Subcutaneous adipose tissue (tissue), 4 donors: ENCODE measurements around the gene RAB5A. TPM values are rescaled to one million over a fixed set of nuclear protein-coding genes. Genes with fewer than 3 reads are reported as not detected.

Source experiments
- CTCF ChIP-seq: fragments of 450-650 bp; IDR thresholded peaks from one replicate; pipeline ENCODE4 v1.5.1; 2016; ENCODE audit warnings: low read depth, mild to moderate bottlenecking, control low read depth, antibody characterized with exemption, moderate library complexity
- total RNA-seq, 4 donors: library from RNA; depleted of rRNA; stranded (reverse); fragments of >200 nt; gene quantifications; one replicate each; pipeline ENCODE4 v1.1.0, GENCODE V29; 2016

Gene RAB5A
- total RNA-seq, 4 donors from 2014 or later: 70.5 to 93.2 (median 85.3) TPM

GRCh38 chr3:19937459-19938294 is 9.2 kb upstream of the RAB5A start:
- no peak for TF ChIP-seq CTCF

DNA sequence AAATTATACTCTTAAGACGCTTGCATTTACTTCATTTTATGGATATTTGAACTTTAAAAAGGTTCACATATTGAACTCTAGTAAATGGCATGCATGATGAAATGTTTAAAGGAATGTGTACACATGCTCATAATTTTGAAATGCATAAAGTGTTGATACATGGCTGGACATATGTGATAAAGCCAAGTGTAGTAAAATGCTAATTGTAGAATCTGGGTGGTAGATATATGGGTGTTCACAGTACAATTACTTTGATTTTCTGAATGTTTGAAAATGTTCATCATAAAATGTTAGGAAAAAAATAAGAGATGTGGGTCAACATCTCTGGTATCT is 8.6 kb upstream of the RAB5A start:
- no peak for TF ChIP-seq CTCF

DNA sequence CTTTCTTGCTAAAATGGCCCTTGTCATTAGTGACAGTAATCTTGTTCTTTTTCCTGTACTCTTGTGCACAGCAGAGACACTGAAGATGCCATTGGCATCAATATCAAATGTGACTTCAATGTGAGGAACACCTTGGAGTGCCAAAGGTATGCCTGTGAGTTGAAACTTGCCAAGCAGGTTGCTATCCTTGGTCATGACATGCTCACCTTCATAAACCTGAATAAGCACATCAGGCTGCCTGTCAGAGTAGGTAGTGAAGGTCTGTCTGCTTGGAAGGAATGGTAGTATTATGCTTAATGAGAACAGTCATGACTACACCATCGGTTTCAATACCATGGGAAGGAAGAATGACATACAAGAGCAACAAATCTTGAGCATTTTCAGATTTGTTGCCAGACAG is 6.3 kb upstream of the RAB5A start:
- TF ChIP-seq CTCF: no peak

- TF ChIP-seq CTCF: no peak
Measured at GRCh38 chr3:19945534-19945933, 1.4 kb upstream of the RAB5A start.

- no peak for TF ChIP-seq CTCF
Measured at GRCh38 chr3:19945969-19946831, 697 bp upstream of the RAB5A start.

- no peak for TF ChIP-seq CTCF
Measured at GRCh38 chr3:19947549-19948225, 790 bp downstream of the RAB5A start.

GRCh38 chr3:19948226-19948591 is 1.3 kb downstream of the RAB5A start:
- TF ChIP-seq CTCF: no peak
